HT-29 (cell line): Measurements from ENCODE around the gene RUFY4. TPM values are rescaled to one million over a fixed set of nuclear protein-coding genes. Genes with fewer than 3 reads are reported as not detected.
A peak's percentile ranks its signal among the peaks of the same experiment; 100 is the strongest.

Source experiments
- DNase-seq: peaks from one replicate; pipeline ENCODE4 v3.0.0-alpha.2; 2015; ENCODE audit warnings: low spot score
- total RNA-seq: library from RNA; depleted of rRNA; stranded (reverse); fragments of >200 nt; shearing (Covaris generic); gene quantifications from 2 replicates; pipeline ENCODE4 v1.2.3, GENCODE V29; 2014

RUFY4 gene
- total RNA-seq, 1 experiment from 2014 or later = not detected

DNA sequence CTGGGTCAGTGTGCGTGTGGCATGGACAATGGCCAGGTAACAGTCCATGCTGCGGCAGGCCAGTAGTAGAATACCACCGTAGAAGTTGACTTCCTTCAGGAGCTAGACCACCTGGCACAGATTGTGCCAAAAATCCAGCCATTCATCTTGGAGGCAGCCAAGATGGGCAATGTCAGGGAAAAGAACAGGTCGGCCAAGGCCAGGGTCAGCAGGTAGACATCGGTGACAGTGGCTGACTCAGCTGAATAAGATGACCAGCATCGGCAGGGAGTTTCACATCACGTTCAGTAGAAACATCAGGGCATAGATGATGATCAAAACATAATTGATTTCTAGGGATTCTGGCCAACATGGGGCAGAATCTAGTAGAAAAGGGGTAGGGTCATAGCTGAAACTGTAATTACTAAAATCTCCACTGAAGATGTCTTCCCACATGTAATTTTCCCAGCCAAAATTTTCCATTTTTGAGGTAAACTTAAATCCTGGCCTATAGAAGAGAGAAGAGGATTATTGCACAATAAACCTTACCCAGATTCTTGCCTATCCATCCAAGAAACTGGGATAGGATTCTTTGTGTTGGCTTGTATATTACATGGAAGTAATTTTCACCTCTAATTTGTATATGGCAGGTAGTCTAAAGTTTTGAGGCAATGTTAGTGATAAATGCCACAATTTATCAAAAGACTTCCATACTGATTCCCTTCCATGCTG, 7.9 kb upstream of the RUFY4 start:
- DNase-seq = no peak

DNA sequence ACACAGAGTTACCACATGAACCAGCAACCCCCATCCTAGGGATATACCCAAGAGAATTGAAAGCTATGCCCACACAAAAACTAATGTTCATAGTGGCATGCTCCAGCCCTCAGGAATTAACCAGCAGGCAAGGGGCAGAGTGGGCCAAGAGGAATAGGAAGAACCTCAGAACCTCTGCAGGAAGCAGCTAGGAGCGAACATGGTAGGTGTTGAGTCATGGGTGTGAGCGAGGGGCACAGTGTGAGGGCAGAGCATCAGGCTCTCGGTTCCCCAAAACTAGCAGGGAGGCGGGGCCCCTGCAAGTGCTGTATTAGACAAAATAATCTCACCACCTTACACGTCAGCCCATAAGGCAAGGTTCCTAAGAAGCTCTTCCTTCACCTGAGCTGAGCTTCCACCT, 5.6 kb upstream of the RUFY4 start:
- no peak for DNase-seq

DNA sequence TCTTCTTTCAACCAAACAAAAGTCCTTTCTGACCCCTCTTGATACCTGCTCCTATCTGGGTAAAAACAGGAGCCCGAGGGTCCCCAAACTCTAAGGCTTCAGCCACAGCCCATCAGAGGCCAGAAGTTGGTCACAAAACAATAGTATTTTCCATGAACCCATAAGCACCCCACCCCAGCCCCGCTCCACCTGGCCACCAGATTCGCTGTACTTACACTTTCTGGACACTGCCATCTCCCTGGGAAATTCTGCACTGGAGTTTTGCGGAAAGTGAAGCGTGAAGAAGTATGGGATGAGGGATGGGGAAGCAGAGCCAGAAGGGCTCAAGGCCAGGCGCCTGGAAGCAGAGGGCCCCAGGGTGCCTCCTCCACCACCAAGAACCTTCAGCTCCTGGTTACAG, 5.2 kb upstream of the RUFY4 start:
- no peak for DNase-seq

DNA sequence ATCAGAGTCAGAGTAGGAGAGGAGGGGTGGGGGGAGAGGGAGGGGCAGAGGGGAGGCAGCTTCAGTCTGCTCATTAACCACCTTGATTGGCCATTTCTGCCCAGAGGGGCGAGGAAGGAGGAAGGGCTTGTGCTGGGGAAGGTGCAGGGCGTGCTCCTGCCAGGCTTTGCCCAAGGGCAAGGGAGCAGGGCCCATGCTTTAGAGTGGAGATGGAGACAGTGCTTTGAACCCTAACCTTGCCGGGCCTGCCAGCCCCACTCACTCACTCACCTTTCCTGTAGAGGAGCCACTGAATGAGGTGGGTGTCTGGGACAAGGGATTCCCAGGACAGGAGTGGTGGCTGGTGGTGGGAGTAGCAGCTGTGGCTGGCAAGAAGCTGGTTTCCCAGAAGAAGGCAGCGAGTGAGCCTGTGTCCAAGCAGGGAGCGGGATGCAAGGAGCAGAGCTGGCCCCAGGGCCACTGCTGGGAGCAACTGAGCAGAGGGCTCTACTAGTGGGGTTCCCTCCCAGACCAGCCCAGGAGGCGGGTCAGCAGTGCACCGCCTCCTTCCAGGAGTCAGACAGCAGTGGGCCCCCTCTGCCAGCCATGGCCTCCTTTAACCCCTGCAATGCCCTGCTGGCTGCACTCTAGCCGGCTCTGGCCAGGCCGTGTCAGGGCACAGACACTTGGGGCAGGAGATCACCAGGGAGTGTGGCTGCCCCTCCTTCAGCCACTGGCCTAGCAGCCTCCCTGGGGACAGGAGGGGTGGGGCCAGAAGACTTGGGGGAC, 3.6 kb upstream of the RUFY4 start:
- DNase-seq = no peak

DNA sequence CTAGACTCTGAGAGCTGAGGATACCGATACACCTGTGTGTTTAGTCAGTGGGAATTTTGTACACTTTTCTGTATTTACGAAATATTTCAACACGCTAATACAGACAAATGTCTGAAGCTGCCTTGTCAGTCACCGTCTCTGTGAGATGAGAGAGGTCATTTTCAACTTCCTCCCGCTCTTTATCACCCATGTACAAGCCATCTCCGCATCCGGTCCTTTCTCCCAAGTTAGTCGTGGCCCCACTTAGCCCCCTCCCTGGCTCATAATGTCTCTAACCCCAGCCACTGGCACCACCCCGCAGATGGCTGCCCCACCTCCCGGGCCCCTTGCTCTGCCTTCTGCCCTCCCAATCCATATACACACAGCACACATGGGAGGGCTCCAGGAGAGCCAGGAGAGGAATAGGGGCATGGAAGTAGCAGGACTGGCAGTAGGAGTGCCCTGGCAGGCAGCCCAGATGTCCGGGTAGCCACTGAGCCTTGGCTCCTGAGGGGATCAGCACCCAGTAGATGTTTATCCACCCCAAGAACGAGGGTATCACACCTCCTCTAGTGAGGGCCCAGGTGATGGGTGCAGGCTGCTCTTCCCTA, 2.0 kb upstream of the RUFY4 start:
- DNase-seq = no peak

DNA sequence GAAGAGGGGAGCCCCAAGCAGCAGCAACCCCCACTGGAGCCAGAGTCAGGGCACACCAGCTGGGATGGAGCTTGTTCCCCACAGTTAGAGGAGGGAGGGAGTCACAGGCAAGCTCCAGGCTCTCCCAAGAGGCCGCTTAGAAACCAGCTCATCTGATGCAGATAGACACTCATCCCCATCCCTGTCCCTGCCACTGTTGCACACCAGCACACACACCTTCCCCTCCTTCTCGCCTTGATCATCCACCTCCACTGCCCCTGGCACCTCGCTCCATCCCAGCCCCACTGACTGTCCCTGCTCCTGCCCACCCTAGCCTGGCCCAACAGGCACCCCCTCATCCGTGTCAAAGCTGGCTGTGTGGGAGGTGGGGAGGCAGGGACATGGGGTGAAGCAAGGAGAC, 1.5 kb upstream of the RUFY4 start:
- no peak for DNase-seq

DNA sequence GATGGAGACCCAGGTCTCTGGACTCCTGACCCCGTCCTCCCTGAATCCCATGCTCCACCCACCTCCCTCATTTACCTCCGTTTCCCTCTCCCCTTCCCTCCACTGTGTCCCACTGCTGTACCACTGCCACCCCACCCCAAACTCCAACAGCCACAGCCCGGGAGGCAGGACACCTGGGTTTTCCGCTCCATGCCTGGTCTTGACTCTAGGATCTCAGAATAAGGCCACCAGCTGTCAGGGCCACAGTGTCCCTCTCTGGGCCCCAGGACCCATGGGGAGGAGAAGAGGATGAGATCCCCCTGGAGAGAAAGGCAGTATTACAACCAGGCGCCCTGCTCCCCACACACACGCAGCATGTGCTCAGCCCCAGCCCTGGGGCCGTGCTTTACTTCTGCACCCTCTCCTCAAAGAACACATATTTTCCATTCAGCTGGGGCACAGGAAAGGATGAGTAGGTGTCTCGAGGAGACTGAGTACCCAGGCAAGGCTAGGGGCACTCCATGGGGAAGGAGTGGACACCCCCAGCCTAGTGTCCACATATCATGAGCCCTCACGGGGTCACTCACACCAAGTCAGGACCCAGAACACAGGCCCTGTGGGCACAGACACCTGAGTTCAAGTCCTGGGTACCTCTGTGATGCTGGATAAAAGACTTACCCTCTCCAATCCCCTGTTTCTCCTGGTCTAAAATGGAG, 700 bp downstream of the RUFY4 start:
- DNase-seq = no peak

DNA sequence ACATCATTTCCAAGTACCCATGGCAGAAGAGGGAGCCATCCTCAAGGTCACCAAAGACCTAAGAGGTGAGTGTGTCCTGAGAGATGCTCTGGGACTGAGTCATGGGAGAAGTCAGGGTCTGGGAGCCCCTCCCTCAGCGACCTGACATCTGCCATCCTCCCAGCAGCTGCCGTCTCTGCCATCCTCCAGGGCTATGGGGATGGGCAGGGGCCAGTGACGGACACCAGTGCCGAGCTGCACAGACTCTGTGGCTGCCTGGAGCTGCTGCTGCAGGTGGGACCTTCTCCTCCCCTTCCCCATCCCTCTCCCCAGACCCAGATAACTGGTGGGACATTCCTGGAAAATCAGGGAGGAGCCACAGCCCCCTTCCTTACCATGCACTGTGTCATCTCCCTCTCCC, 1.5 kb downstream of the RUFY4 start:
- DNase-seq = no peak

DNA sequence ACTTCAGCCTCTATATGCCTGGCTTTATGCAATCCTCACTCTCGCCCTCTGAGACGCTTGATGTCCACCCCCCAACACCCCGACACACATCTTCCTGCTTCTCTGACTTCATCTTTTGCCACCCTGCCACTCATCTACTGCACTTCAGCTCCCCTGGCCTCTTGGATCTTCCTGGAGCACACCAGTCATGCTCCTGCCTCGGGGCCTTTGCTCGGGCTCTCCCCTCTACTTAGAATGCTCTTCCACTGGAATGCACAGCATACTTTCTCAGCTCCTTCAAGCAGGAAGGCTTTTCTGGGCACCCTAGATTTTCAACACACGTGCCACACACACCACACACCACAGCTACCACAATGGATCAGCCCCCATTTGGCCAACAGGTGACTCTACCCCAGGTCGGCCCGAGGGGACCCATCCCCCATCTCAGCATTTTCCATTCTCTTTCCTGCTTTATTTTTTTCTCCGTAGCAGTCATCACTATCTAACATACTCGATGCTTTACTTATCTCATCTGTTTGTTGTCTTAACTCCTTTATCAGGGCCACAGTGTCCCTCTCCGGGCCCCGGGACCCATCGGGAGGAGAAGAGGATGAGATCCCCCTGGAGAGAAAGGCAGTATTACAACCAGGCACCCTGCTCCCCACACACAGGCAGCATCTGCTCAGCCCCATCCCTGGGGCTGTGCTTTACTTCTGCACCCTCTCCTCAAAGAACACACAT, 2.3 kb downstream of the RUFY4 start:
- no peak for DNase-seq

DNA sequence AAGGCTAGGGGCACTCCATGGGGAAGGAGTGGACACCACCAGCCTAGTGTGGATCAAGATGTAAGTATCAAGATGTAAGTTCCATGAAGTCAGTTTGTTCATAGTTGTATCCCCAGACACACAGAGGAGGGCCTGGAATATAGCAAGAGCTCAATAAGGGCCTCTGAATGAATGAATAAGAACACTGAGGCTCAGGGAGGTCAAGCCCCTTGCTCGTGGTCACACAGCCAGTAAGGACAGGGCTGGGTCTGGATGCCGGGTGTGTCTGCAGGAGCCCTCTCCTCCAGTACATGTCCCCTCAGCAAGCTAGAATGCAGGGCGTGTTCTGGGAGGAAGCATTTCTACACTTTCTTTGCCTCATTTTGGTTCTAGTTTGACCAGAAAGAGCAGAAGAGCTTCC, 2.9 kb downstream of the RUFY4 start:
- no peak for DNase-seq

DNA sequence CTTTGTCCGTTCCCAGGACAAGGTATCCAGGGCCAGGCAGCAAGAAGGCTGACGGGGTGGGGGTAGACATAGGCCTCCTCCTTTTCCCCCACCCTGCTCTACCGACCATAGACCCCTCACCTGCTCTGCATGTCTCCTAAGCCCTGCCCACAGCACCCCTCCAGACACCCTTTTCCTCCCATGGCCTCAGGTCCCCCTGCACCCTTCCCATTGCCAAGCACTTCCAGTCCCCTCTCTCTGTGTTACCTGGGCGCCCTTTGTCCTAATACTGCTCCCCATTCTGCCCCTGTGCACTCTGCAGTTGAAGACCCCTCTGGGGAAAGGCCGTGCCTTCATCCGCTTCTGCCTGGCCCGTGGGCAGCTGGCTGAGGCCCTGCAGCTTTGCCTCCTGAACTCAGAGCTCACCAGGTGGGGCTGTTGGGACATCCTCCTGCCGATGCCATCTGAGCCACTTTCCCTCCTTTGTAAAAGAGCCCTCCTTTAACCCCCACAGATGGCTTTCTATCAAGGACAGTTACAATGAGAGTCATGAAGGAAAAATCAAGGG, 3.5 kb downstream of the RUFY4 start:
- no peak for DNase-seq

DNA sequence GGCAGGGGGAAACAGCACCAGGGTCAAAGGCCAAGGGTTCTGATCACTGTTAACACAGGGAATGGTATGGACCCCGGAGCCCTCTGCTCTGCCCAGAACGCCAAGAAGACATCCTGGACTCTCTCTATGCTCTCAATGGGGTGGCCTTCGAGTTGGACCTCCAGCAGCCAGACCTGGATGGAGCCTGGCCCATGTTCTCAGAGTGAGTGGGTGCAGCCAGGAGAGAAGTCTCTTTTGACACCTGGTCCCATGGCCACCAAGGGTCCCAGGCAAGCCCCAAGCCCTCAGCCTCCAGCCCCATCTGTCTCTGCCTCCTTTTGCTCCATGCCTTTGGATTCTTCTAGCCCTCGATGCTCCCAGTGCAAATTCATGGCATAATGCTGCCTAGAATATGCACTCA, 4.1 kb downstream of the RUFY4 start:
- no peak for DNase-seq

DNA sequence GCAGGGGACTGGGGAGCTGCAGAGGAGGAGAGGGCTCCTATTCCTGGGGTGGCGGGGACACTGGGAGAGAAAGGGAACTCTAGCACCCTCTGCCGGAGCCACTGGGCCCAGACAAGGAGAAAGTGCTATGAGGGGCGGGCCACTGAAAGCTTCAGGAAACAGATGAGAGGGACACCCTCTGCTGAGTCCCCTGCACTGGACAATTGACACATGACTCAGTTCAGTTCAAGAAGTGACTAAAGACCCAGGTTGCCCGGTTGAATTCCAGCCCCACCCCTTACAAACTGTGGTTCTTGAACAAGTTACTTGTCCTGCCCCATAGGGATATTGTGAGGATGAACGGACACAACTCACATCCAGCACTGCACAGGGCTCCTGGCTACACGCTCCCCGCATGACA, 5.0 kb downstream of the RUFY4 start:
- DNase-seq = peak; percentile 55

DNA sequence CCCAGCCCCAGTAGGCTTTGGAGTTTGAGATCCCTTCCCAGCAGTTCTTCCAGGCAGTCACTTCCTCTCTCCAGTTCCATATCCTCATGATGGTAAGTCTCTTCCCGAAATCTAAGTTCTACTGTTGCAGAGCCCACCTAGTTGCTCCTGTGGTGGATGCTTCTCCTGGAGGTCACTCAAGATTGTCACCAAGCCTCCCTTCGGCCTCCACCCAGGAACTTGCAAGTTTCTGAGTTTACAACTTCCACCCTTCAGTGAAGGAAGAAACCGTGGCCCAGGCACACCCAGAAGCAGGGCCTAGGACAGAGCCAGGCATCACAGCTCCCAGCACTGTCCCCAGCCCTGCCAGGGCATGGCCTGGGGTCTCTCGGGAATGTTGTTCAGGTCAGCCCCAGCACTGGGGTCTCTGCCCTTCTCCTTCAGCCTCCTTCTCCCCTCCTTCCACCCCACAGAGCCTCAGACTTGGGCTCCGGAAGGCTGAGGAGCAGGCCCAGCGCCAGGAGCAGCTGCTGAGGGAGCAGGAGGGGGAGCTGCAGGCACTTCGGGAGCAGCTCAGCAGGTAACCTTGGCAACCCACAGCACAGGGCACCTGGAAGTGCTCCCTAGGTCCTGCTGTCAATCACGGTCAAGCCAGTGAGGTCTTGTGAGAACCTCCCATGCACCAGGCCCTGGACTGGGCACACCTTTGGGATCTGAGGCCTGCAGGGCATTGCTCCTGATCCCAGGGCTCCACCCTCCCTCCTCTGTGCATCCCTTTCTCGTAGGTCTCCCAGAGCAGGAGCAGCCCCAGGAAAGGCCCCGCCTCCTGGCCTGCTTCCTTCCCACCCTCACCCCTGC, 7.1 kb downstream of the RUFY4 start:
- DNase-seq = no peak

DNA sequence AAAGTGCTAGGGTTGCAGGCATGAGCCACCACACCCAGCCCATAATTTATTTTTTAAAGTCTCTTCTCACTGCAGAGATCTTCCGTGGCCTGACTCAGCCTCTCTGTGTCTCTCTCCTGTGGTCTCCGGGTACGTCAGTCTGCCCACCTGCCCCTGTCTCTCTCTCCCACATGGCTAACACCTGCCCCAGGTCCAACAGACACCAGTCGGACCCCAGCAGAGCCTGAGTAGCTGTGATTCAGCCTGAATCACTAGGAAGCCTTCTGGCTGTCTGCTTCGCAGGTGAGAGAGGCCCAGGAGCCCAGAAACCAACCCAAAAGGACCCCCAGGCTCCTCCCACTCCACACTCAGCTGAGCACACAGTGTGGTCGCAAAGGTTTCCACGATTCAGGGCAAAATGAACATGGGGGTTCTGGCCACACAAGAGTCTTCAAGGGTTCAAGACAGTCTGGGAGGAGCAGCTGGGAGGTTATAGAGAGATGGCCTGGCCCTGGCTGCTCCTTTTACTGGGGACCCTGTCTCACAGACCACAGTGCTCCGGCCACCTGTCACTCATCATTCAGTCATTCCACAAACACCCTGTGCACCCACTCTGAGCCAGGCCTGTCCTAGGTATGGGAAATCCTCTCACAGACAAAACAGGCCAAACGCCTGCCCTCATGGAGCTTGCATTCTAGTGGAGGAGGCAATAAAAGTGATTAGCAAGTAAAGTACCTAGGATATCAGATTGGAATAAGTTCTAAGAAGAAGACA, 8.6 kb downstream of the RUFY4 start:
- no peak for DNase-seq

DNA sequence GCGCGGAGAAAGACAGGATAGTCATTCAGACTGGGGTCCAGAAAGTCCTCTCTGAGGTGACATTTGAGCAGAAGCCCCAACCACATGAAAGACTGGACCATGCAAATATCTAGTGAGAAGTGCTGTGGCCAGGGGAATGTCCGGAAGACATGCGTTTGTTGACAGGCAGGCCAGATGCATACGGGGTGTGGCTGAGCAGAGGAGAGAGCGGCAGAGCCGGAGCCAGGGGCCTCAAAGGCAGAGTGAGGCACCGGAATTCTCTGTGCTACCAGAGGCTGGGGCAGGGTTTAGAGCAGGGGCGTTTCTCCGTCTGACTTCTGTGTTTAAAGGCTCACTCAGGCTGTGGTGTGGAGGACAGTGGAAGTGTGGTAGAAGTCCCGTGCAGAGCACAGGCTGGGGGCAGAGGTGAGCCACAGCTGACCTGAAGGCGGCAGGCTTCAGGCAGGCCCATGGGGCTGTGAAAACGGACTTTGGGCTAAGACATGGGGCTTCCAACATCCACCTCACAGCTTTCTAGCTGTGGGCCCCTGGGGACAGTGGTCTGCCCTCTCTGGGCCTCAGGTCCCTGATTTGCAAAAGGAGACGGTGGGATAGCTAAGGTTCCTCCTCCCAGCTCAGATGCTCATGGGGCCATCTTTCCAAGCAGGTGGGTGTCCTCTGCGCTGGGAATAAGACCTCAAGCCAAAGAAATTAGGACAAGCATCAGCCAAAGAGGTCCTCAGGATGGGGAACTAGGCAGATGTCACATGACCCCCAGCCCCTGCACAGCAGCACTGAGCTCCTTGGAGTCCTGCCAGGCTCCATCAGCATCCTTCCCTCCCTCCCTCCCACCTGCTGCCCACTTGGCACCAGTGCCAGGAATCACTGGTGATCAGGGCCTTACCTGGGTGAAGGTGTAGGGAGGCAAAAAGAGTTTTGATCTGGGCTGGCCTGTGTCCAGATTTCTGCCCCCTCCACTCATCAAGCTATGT, 11.2 kb downstream of the RUFY4 start:
- no peak for DNase-seq

DNA sequence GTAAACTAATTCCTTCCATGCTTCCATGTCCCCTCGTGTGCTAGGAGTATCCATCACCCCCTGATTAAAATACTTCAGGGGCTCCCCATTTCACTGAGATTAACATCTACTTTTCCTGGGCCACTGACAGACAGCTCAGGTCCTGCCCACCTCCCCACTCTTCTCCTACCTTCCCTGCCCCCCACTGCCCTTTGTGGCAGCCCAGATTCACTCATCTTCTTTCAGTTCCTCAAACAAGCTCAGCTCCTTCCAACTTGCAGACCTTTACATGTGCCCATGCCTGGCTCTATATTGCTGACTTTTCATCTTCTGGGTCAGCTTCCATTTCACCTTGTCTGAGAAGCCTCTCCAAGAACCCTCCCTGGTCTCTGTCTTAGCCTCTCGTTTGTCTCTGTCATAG, 12.0 kb downstream of the RUFY4 start:
- no peak for DNase-seq

DNA sequence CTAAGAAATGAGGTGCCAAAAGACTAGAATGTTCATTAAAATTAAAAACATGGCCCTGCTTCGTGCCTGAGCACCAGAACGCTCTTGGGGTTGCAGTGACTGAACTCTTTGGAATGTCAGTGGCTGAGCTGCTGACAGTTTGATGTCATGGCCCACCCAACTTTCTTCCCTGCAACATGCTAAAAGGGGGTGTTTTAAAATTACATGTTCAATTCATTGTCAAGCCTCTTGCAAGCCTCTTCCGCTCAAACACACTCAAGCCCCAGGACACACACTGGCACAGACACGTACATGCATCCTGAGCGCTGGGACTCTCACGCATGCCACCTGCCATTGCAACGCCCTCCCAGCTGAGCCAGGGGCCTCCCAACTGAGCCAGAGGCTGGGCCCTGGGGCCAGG, 12.6 kb downstream of the RUFY4 start:
- DNase-seq = no peak
